DOHH2 (cell line): ENCODE data around the gene SYNE1.

Experiments used
- CTCF ChIP-seq: fragments of 200-600 bp; sonication (generic); IDR thresholded peaks from one replicate; pipeline ENCODE4 v1.5.1; 2014; ENCODE audit warnings: antibody characterized with exemption, mild to moderate bottlenecking, low read depth, low read length; ENCODE audit not compliant: poor library complexity, severe bottlenecking
- EZH2phosphoT487 ChIP-seq: fragments of 200-600 bp; sonication (generic); IDR thresholded peaks from 2 replicates; pipeline ENCODE4 v1.6.1; 2017; ENCODE audit warnings: borderline replicate concordance, mild to moderate bottlenecking, antibody characterized with exemption, low read length, moderate library complexity, mixed read lengths

- TF ChIP-seq CTCF (no peak), EZH2phosphoT487 (no peak)
These were observed 36.1 kb upstream of the SYNE1 start for GRCh38 chr6:152673236-152673635.
